Measurements from ENCODE around the gene SAA1.

SAA1 gene

GRCh38 chr11:18313965-18314763 lies 48.1 kb downstream of the SAA1 start:
- no peak overlapping the region for H3K4me3 ChIP-seq (ENCODE audit: low read depth, low read length)
- TF ChIP-seq CTCF (IDR thresholded peaks at IDR 0.05; ENCODE audit: low read depth, low read length): no peak

GRCh38 chr11:18314784-18315523 lies 48.9 kb downstream of the SAA1 start:
- no peak overlapping the region for H3K4me3 ChIP-seq (ENCODE audit: low read depth, low read length)
- TF ChIP-seq CTCF (IDR thresholded peaks at IDR 0.05; ENCODE audit: low read depth, low read length): no peak

GRCh38 chr11:18315893-18316292 lies 49.8 kb downstream of the SAA1 start:
- no peak for TF ChIP-seq CTCF (IDR thresholded peaks at IDR 0.05; ENCODE audit: low read depth, low read length)
- no peak overlapping the region for H3K4me3 ChIP-seq (ENCODE audit: low read depth, low read length)

GRCh38 chr11:18317551-18317950 lies 51.5 kb downstream of the SAA1 start:
- TF ChIP-seq CTCF (IDR thresholded peaks at IDR 0.05; ENCODE audit: low read depth, low read length): no peak
- H3K4me3 ChIP-seq (ENCODE audit: low read depth, low read length): no peak overlapping the region

Measured in WI38 (cell line).